GM19468 (cell line): ENCODE data around the gene IL17RA.
"Not testable (repeated sequence)": the region's sequence is repeated elsewhere in the genome, so short reads cannot be mapped to it uniquely, and the experiment has no call there.

Source experiments
- ATAC-seq: cut with Tn5 transposase; IDR thresholded peaks from one replicate; pipeline ENCODE4 v1.9.1; 2021; ENCODE audit warnings: mild to moderate bottlenecking, moderate library complexity, moderate number of reproducible peaks; ENCODE audit not compliant: unreplicated experiment; ENCODE audit errors: extremely low read depth

IL17RA gene, protein sequence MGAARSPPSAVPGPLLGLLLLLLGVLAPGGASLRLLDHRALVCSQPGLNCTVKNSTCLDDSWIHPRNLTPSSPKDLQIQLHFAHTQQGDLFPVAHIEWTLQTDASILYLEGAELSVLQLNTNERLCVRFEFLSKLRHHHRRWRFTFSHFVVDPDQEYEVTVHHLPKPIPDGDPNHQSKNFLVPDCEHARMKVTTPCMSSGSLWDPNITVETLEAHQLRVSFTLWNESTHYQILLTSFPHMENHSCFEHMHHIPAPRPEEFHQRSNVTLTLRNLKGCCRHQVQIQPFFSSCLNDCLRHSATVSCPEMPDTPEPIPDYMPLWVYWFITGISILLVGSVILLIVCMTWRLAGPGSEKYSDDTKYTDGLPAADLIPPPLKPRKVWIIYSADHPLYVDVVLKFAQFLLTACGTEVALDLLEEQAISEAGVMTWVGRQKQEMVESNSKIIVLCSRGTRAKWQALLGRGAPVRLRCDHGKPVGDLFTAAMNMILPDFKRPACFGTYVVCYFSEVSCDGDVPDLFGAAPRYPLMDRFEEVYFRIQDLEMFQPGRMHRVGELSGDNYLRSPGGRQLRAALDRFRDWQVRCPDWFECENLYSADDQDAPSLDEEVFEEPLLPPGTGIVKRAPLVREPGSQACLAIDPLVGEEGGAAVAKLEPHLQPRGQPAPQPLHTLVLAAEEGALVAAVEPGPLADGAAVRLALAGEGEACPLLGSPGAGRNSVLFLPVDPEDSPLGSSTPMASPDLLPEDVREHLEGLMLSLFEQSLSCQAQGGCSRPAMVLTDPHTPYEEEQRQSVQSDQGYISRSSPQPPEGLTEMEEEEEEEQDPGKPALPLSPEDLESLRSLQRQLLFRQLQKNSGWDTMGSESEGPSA

GRCh38 chr22:17084554-17085276, at the start of gene IL17RA:
TSS of gene IL17RA (plus strand) at chr22:17085000. CDS start at chr22:17085092, 92 bp downstream.
- peak; percentile 83 for ATAC-seq

DNA sequence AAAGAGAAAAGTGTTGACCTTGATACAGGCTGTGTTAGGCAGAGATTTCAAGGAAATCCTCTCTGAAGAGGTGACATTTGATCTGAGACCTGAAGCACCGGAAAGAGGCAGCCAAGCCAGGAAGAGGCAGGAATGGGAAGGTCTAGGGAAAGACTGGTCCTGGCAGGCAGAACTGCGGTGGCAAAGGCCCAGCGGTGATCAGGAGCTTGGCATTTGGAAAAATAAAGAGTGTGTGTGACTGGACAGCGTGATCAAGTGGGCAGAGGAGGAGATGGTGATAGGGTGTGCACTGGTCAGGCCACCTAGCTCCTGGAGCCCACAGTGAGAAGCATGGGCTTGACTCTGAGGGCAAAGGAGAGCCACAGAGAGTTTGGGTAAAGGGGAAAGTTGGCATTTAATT, 49.6 kb upstream of the IL17RA start:
- no peak for ATAC-seq

DNA sequence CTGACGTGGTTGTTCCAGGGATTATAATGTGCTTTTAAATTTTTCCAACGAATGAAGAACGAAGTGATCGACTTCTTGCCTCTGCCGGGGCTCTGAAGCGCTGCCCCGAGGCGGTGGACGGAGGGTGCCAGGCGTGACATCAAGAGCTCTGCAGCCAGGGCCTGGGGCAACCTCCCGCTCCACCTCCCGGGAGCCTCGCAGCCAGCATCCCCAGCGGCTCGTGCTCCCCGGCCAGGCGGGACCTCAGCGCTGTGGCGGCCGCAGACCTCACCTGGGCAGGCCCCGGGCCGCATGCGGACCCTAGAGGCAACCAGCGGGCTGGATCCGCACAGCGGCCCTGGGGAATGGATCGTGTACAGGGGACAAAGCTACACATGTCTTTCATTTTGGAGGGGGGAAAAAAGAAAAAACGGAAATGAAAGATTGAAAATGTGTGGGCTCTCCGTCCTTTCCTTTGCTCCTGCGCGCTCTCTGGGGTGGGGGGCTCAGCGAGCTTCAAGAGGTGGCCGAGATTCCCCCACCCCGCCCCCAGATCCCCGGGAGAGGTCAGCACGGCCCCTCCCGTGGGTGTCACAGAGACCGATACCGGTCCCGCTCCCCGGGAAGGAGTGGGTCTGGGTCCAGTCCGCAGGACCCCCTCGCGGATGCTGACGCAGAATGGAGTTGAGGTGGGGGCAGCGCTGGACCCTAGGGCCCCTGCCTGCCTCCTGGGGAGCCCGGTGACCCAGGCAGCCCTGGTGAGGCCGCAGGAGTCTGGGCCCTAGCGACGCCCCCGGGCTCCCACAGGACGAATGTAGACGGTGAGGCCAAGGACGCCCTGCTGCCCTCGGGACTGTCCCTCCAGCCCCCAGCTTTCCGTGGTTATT, 48.6 kb upstream of the IL17RA start:
- ATAC-seq = not testable (repeated sequence)

GRCh38 chr22:17036842-17037711, 47.7 kb upstream of the IL17RA start:
- not testable (repeated sequence) for ATAC-seq

DNA sequence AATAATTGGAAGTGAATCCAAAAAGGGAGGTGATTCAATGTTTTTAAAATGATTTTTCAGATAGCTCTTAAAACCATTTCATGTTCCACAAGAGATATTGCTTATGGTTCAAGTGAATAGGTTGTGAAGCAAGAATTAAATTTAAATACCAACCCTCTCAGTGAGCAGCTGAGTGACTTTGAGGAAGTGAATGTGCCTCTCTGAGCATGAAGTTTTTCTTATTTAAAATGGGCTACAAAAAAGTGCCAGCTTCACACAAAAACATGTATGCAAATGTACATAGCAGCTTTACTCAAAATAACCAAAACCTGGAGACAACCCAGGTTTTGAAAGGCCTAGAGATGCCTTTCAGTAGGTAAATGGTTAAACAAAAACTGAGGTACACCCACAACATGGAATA, 41.3 kb upstream of the IL17RA start:
- no peak for ATAC-seq

DNA sequence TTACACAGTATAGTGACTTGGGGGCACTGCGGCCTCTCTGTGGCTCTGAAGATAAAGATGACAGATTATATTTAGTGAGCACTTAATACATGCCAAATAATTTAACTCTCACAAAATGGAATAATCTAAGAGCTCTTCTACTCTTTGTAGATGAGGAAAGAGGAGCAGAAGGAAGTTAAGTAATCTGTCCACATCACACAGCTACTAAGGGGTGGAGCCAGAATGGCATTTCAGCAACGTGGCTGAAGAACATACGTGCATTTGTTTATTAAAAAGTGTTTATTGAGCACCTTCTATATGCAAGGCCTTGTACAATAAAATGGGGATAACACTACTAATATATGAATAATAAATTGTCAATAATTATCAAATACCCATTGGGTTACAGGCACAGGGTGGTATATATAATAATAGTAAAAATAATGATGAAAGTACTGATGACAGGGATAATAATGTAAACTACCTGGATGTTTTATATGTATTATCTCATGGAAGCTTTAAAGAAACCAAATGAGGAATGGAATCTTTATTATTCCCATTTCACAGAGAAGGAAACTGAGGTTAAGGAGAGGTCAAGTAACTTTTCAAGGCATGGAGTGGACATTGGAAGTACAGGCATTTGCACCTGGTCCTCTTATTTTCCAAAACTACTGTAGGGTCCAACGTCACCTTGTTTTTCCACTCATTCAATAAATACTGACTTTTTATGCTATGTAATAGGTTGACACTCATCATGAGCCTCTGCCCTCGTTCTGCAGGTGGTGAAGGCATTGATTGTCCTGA, 38.0 kb upstream of the IL17RA start:
- ATAC-seq = no peak

DNA sequence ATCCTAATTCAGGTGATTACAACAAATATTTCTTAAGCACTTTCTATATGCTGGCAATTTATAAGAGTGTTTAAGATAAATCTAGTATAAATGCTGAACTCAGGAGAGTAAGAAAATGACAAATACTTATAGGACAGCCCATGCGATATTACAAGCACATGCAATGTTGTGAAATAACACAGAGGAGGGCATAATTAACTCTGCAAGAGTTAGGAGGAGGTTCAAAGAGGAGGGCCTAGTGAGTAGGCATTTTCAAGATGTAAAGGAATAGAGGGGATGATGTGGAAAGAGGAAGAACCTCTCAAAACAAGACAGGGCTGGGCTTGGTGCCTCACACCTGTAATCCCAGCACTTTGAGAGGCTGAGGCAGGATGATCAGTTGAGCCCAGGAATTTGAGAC, 37.1 kb upstream of the IL17RA start:
- ATAC-seq = no peak

DNA sequence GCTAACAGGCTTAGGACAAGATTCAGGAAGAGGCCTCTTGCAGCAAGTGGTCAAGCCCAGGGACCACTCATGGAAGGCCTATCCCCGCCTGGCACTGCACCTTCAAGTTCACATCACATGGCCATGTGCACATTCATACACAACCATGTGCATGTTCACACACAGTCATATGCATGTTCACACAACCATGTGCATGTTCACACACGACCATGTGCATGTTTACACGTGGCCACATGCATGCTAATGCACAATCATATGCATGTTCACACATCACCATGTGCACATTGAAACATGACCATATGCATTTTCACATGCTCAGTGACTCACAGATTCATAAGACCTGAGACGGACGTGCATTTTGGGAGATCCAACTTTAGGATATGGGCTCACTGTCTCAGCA, 28.7 kb upstream of the IL17RA start:
- ATAC-seq = no peak

GRCh38 chr22:17056807-17057206, 28.0 kb upstream of the IL17RA start:
- ATAC-seq = no peak

DNA sequence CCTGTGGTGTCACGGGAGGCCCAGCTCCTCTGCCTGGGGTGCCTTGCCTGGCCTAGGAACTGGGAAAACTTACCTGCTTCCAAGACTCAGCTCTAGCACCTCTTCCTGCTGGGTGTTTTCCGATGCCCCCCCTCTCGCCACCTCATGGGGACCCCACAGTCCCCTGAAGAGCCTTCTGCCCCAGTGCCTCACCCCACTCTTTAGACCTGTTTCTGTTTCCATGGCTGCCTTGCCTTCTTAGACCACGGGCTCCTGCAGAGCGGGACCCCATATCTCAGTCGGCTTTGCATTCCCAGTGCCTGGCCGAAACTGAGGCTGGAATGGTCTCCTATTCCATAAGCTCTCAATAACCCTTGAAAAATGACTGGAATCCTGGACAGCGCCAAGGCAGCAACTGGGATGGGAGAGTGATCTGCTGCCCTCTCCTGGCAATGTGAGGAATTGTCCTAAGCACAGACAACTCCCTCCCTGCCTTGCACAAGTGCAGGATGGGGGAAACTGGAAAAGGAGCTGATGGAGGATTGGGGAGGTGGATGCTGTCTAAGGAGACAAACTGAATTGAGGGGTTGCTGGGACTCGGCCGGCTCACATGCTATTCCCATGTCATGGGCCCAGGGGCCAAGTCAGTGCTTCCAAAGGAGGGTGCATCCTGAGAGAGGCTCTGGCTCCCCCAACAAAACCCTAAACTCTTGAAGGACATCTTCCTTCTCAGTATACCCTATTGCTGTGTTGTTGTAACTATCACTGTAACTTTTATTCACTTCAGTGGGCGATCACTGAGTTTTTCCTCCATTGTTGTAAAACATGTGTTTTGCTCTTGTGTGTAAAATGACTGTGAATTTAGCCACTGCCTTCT, 26.6 kb upstream of the IL17RA start:
- no peak for ATAC-seq

DNA sequence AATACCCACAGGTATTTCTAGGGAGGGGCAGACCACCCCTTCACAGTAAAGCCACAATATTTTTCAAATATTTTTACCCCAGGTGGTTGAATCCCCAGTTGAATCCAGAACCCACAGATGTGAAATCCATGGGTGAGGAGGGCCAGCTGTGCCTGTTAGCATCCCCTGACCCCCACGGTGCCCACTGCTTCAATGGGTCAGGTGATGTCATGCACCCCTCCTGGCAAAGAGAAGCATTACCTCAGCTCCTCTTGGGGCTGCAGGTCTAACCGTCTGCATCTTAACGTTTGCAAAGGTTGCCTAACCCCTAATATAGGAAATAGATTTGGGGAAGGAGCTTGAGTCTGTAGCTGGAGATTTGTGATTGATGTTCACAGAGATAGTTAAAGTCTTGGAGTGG, 24.7 kb upstream of the IL17RA start:
- no peak for ATAC-seq

DNA sequence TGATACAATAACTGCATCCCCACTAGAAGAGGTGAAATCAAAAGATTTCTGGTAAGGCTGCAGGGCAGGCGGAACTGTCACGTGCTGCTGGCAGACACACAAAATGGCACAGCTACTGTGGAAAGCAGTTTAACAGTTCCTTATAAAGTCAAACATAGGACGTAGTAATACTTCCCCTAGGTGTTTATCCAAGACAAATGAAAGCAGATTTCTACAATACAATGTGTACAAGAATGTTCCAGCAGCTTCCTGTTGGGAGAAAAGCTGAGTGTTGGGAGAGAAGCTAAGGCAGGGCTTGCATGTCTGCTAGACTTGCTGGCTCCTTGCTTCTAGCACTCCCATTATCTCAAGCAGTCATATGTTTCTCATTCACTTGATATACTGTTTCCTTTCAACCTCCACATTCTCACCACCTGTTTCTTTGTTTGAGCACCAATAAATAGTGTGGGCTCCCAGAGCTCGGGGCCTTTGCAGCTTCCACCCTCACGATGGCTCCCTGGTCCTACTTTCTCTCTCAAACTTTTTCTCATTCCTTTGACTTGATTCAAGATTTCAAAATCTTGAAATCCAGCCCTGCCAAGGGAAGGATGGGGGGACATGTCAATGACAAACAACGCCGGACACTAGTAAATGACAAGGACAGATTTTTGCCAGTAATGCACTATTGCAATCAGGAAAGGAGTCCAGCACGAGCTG, 21.2 kb upstream of the IL17RA start:
- no peak for ATAC-seq

GRCh38 chr22:17064498-17065100, 20.2 kb upstream of the IL17RA start:
- no peak for ATAC-seq

GRCh38 chr22:17065433-17065832, 19.4 kb upstream of the IL17RA start:
- ATAC-seq = no peak

- no peak for ATAC-seq
These were observed 11.9 kb upstream of the IL17RA start for GRCh38 chr22:17072877-17073276.

GRCh38 chr22:17074648-17075002, 10.2 kb upstream of the IL17RA start:
- ATAC-seq = no peak
